IMR-90 (cell line): ENCODE measurements around the gene RASGRF2. TPM values are rescaled to one million over a fixed set of nuclear protein-coding genes. Genes with fewer than 3 reads are reported as not detected.
A peak's percentile ranks its signal among the peaks of the same experiment; 100 is the strongest.

ENCODE experiments used
- ATAC-seq: fragments of 200-7000 bp; cut with Tn5 transposase; 2 replicates; pipeline ENCODE4 v1.9.1; 2020; ENCODE audit warnings: low read depth, mild to moderate bottlenecking, moderate library complexity
- BruUV-seq: library from RNA; stranded (reverse); fragments of 400-500 nt; replicated peaks from 2 replicates; lab custom pipeline; 2021; lab: Mats Ljungman, UMichigan
- CTCF ChIA-PET: fragments of 300-600 bp; formaldehyde crosslinking; extraction: SDS; loops from one replicate; lab custom pipeline; 2021; ENCODE audit warnings: antibody characterized with exemption; lab: Yijun Ruan, JAX
- POLR2A ChIA-PET: fragments of 300-600 bp; sonication (Branson Sonifier 250); formaldehyde crosslinking; loops from one replicate; lab custom pipeline; 2022; ENCODE audit warnings: antibody characterized with exemption; ENCODE audit not compliant: unreplicated experiment; lab: Charles Lee
- DNase-seq: peaks from one replicate; pipeline ENCODE4 v3.0.0; 2013
- H2AFZ ChIP-seq: replicated peaks from 2 replicates; pipeline ENCODE3; 2013; ENCODE audit warnings: low read length, mild to moderate bottlenecking; ENCODE audit not compliant: poor library complexity
- H2AK5ac ChIP-seq: 2 replicates; pipeline ENCODE4 v1.6.1; 2013; ENCODE audit warnings: low read depth, low read length, inconsistent platforms
- H2AK9ac ChIP-seq: replicated peaks from 2 replicates; pipeline ENCODE3; 2013; ENCODE audit warnings: mild to moderate bottlenecking, low read depth, low read length, moderate library complexity; ENCODE audit not compliant: poor library complexity
- H2BK120ac ChIP-seq: 2 replicates; pipeline ENCODE4 v1.6.1; 2013; ENCODE audit warnings: low read depth, low read length, inconsistent platforms
- H2BK15ac ChIP-seq: 3 replicates; pipeline ENCODE4 v1.6.1; 2013; ENCODE audit warnings: low read depth, low read length, inconsistent platforms
- H2BK20ac ChIP-seq: 2 replicates; pipeline ENCODE4 v1.6.1; 2013; ENCODE audit warnings: low read depth, mild to moderate bottlenecking, inconsistent platforms, low read length, moderate library complexity
- H2BK5ac ChIP-seq: 2 replicates; pipeline ENCODE4 v1.6.1; 2013; ENCODE audit warnings: mild to moderate bottlenecking, low read depth, low read length, inconsistent platforms; ENCODE audit not compliant: poor library complexity, severe bottlenecking
- H3K14ac ChIP-seq: replicated peaks from 2 replicates; pipeline ENCODE4 v1.6.1; 2013; ENCODE audit warnings: low read depth, low read length, inconsistent platforms
- H3K18ac ChIP-seq: 2 replicates; pipeline ENCODE4 v1.6.1; 2013; ENCODE audit warnings: low read depth, low read length, control low read depth
- H3K23ac ChIP-seq: 2 replicates; pipeline ENCODE4 v1.6.1; 2013; ENCODE audit warnings: low read depth, low read length, inconsistent platforms
- H3K27ac ChIP-seq: 2 replicates; pipeline ENCODE4 v1.5.1; 2013; ENCODE audit warnings: mild to moderate bottlenecking, control low read depth, low read length; ENCODE audit not compliant: insufficient read depth
- H3K27me3 ChIP-seq: 2 replicates; pipeline ENCODE4 v1.6.1; 2013; ENCODE audit warnings: low read length; ENCODE audit not compliant: control insufficient read depth, insufficient read depth
- H3K36me3 ChIP-seq: 2 replicates; pipeline ENCODE4 v1.6.1; 2013; ENCODE audit warnings: low read length, mixed read lengths; ENCODE audit not compliant: control insufficient read depth, insufficient read depth
- H3K4ac ChIP-seq: 2 replicates; pipeline ENCODE4 v1.6.1; 2013; ENCODE audit warnings: low read depth, low read length, inconsistent platforms
- H3K4me1 ChIP-seq: 2 replicates; pipeline ENCODE4 v1.6.1; 2013; ENCODE audit warnings: low read length, mixed read lengths; ENCODE audit not compliant: control insufficient read depth, insufficient read depth
- H3K4me2 ChIP-seq: 2 replicates; pipeline ENCODE4 v1.6.1; 2013; ENCODE audit warnings: low read depth, mild to moderate bottlenecking, control low read depth, low read length, moderate library complexity
- H3K4me3 ChIP-seq: 2 replicates; pipeline ENCODE4 v1.5.1; 2013; ENCODE audit warnings: low read depth, mild to moderate bottlenecking, control low read depth, low read length, moderate library complexity; ENCODE audit not compliant: insufficient read depth
- H3K56ac ChIP-seq: 2 replicates; pipeline ENCODE4 v1.6.1; 2013; ENCODE audit warnings: low read length, inconsistent platforms; ENCODE audit not compliant: insufficient read depth; ENCODE audit errors: extremely low read depth
- H3K79me1 ChIP-seq, 2 experiments: 2 replicates each; pipeline ENCODE4 v1.6.1; 2013; ENCODE audit warnings: low read length in 2 of 2, inconsistent platforms in 1 of 2, low read depth in 1 of 2
- H3K9ac ChIP-seq: 2 replicates; pipeline ENCODE4 v1.6.1; 2013; ENCODE audit warnings: low read depth, low read length, control low read depth
- H3K9me1 ChIP-seq: 2 replicates; pipeline ENCODE4 v1.6.1; 2013; ENCODE audit warnings: low read length, inconsistent platforms; ENCODE audit not compliant: insufficient read depth
- H3K9me3 ChIP-seq: 2 replicates; pipeline ENCODE4 v1.6.1; 2013; ENCODE audit warnings: low read length; ENCODE audit not compliant: control insufficient read depth, insufficient read depth
- H4K20me1 ChIP-seq: 2 replicates; pipeline ENCODE4 v1.6.1; 2013; ENCODE audit warnings: low read length, inconsistent platforms; ENCODE audit not compliant: insufficient read depth
- H4K5ac ChIP-seq: 2 replicates; pipeline ENCODE4 v1.6.1; 2013; ENCODE audit warnings: mild to moderate bottlenecking, low read depth, low read length, control low read depth
- H4K8ac ChIP-seq, 2 experiments: 2 replicates each; pipeline ENCODE4 v1.6.1; 2013; ENCODE audit warnings: low read depth in 2 of 2, low read length in 2 of 2, control low read depth in 1 of 2, inconsistent platforms in 1 of 2
- H4K91ac ChIP-seq: 2 replicates; pipeline ENCODE4 v1.6.1; 2013; ENCODE audit warnings: low read depth, low read length, inconsistent platforms; ENCODE audit not compliant: insufficient read depth
- MAFK ChIP-seq: IDR thresholded peaks from 2 replicates; pipeline ENCODE4 v1.6.1; 2012; ENCODE audit warnings: low read depth, low read length, improper control_type of control experiment
- RAD21 ChIP-seq: IDR thresholded peaks from 2 replicates; pipeline ENCODE4 v1.6.1; 2012; ENCODE audit warnings: low read length, improper control_type of control experiment
- dilution Hi-C: fragments of 300-500 bp; cut with HindIII; formaldehyde crosslinking; loops from one replicate; pipeline ENCODE4 v1.14.3; 2018; ENCODE audit warnings: low sequenced_read_pairs; ENCODE audit not compliant: unreplicated experiment
- in situ Hi-C: fragments of 300-500 bp; cut with MboI; formaldehyde crosslinking; loops from 3 replicates; pipeline ENCODE4 v1.14.3; 2019; ENCODE audit warnings: low sequenced_read_pairs, inconsistent platforms, mixed read lengths
- intact Hi-C: fragments of 100-400 bp; cut with micrococcal nuclease; formaldehyde crosslinking; loops from 2 replicates; pipeline ENCODE4 v1.10.0; 2022
- polyA plus RNA-seq, 3 experiments: library from polyadenylated mRNA; depleted of rRNA; stranded (reverse); fragments of >200 nt; gene quantifications; 2 replicates each; pipeline ENCODE4 v1.2.3, GENCODE V29; 2012; ENCODE audit warnings: low replicate concordance in 1 of 3
- total RNA-seq: library from RNA; depleted of rRNA; stranded (reverse); fragments of >200 nt; gene quantifications from 2 replicates; pipeline ENCODE4 v1.2.3, GENCODE V29; 2012
- TF ChIP-seq, protein P1 (sequence below): conservative IDR thresholded peaks from 2 replicates; pipeline ENCODE4 v1.5.1; 2012; ENCODE audit warnings: mild to moderate bottlenecking, low read depth, low read length, improper control_type of control experiment

The RASGRF2 gene
- total and polyA plus RNA-seq, 2 of the 4 experiments (the other 2 are of a cell fraction), result 2.9 to 5.0 TPM

DNA sequence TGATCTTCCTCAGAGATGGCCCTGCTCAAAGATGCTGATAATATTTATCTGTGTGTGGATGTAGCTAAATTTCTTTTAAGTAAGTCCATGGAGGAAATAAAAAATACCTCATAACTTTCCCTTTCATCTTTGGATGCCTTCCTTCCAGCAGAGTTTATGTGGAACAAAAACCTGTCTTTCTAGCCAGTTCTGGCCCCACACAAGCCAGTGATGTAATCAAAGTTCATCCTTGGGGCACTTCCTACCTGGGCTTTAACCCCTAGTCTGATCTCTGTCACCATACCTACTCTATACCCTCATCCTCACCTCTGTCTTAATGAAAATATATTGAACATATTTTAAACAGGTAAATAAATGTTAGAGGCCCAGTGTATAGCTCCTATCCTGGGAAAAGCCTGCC is 39.8 kb upstream of the RASGRF2 start:
- Histone ChIP-seq H4K91ac (no peak overlapping the region), H3K79me1 (no peaks in the 10 kb centered on the region), H3K56ac (no peak overlapping the region), H3K27ac (no peak overlapping the region), H3K9ac (no peak overlapping the region), H3K4me2 (no peak overlapping the region; the same call in 1 of the 2 replicates), H3K4me3 (no peak overlapping the region), H4K8ac (no peak overlapping the region), H3K9me3 (no peaks in the 10 kb centered on the region), H3K4ac (no peak overlapping the region), H2BK120ac (peak overlapping the region; percentile 3; the same call in 1 of the 2 replicates), H3K18ac (no peak overlapping the region), H2BK20ac (no peak overlapping the region), H2BK5ac (no peak overlapping the region), H4K20me1 (no peaks in the 10 kb centered on the region), H2AFZ (no peak overlapping the region), H3K36me3 (no peaks in the 10 kb centered on the region), H3K9me1 (peaks cover 2% of the 10 kb centered on the region; the same call in 1 of the 2 replicates), H3K14ac (no peak overlapping the region), H3K23ac (no peak overlapping the region), H4K5ac (no peak overlapping the region), H2AK5ac (no peak overlapping the region), H3K4me1 (peaks cover 6% of the 10 kb centered on the region), H2BK15ac (no peak overlapping the region), H3K27me3 (no peaks in the 10 kb centered on the region), H2AK9ac (no peak overlapping the region)
- no peak for ATAC-seq
- no TSS peak for BruUV-seq
- no peak for TF ChIP-seq RAD21
- TF ChIP-seq MAFK, result no peak
- TF ChIP-seq, protein P1, sequence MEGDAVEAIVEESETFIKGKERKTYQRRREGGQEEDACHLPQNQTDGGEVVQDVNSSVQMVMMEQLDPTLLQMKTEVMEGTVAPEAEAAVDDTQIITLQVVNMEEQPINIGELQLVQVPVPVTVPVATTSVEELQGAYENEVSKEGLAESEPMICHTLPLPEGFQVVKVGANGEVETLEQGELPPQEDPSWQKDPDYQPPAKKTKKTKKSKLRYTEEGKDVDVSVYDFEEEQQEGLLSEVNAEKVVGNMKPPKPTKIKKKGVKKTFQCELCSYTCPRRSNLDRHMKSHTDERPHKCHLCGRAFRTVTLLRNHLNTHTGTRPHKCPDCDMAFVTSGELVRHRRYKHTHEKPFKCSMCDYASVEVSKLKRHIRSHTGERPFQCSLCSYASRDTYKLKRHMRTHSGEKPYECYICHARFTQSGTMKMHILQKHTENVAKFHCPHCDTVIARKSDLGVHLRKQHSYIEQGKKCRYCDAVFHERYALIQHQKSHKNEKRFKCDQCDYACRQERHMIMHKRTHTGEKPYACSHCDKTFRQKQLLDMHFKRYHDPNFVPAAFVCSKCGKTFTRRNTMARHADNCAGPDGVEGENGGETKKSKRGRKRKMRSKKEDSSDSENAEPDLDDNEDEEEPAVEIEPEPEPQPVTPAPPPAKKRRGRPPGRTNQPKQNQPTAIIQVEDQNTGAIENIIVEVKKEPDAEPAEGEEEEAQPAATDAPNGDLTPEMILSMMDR, result no peak
- dilution Hi-C loops (no loop called here), in situ Hi-C loops (no loop called here), intact Hi-C loops (no loop called here)
- ChIA-PET CTCF (interaction anchor here (0.7 kb wide), 1 partner anchor 15 kb away, joined by 3 read pairs; no protein-coding TSS in a partner anchor), POLR2A (no interaction called here)
- DNase-seq, result no peak
